HepG2 (cell line): ENCODE results near the gene CSE1L. TPM values are rescaled to one million over a fixed set of nuclear protein-coding genes. Genes with fewer than 3 reads are reported as not detected.

Source experiments
- ATAC-seq: fragments of 200-7000 bp; cut with Tn5 transposase; 3 replicates; pipeline ENCODE4 v1.9.1; 2020; ENCODE audit warnings: mild to moderate bottlenecking, moderate library complexity
- BruUV-seq: library from RNA; stranded (reverse); fragments of 400-500 nt; replicated peaks from 2 replicates; lab custom pipeline; 2021; lab: Mats Ljungman, UMichigan
- CTCF ChIA-PET: fragments of 300-600 bp; formaldehyde crosslinking; extraction: SDS; loops from one replicate; lab custom pipeline; 2021; ENCODE audit warnings: low total read pairs, inconsistent platforms, low intra/inter-chr PET ratio; lab: Yijun Ruan, JAX
- POLR2A ChIA-PET: fragments of 350-600 bp; sonication (Branson Sonifier 250); formaldehyde crosslinking; loops from one replicate; lab custom pipeline; 2020; ENCODE audit warnings: antibody characterized with exemption, inconsistent platforms; lab: Yijun Ruan, JAX
- DNase-seq: peaks from one replicate; pipeline ENCODE4 v3.0.0-alpha.2; 2015; ENCODE audit warnings: low spot score
- FAIRE-seq: peaks from 3 replicates; lab custom pipeline; 2011; peaks lifted over from hg19 to GRCh38; lab: Jason Lieb, UNC
- H2AFZ ChIP-seq: one replicate; pipeline ENCODE4 v1.6.1; 2011; ENCODE audit warnings: low read length, inconsistent platforms
- H3K27ac ChIP-seq: fragments of 300-600 bp; 3 replicates; pipeline ENCODE4 v1.8.0; 2011; ENCODE audit warnings: mixed run types, mild to moderate bottlenecking, mixed read lengths, low read length, inconsistent platforms; ENCODE audit not compliant: insufficient read depth; ENCODE audit errors: extremely low read length
- H3K27me3 ChIP-seq, 2 experiments: fragments of 200-600 bp in 1 of 2; 2 replicates in 1 of 2; 3 replicates in 1 of 2; pipeline versions ENCODE4 v1.6.0 to v1.8.0; 2011; ENCODE audit warnings: low read length in 2 of 2, mild to moderate bottlenecking in 2 of 2, moderate library complexity in 2 of 2, inconsistent platforms in 1 of 2; ENCODE audit not compliant: insufficient read depth in 2 of 2, control insufficient read depth in 1 of 2
- H3K36me3 ChIP-seq, 2 experiments: fragments of 200-600 bp in 1 of 2; replicated peaks in 1 of 2; 2 replicates in 1 of 2; 3 replicates in 1 of 2; pipeline versions ENCODE4 v1.5.1 to v1.8.0; 2011; ENCODE audit warnings: low read length in 2 of 2, inconsistent platforms in 1 of 2; ENCODE audit not compliant: insufficient read depth in 2 of 2, control insufficient read depth in 1 of 2
- H3K4me1 ChIP-seq: 2 replicates; pipeline ENCODE4 v1.5.1; 2012; ENCODE audit warnings: low read length, inconsistent platforms; ENCODE audit not compliant: insufficient read depth
- H3K4me2 ChIP-seq: 2 replicates; pipeline ENCODE4 v1.6.0; 2011; ENCODE audit warnings: low read depth, low read length, inconsistent platforms
- H3K4me3 ChIP-seq, 3 experiments: fragments of 200-600 bp in 1 of 3; sonication (generic), shearing (Covaris generic) in 1 of 3; replicated peaks in 1 of 3; 2 replicates each; pipeline ENCODE4 v1.5.1; 2011 to 2016; ENCODE audit warnings: low read length in 3 of 3, inconsistent platforms in 2 of 3, low read depth in 2 of 3, mild to moderate bottlenecking in 2 of 3, control low read depth in 1 of 3, mixed read lengths in 1 of 3; ENCODE audit not compliant: insufficient read depth in 1 of 3
- H3K79me2 ChIP-seq: one replicate; pipeline ENCODE4 v1.6.1; 2011; ENCODE audit warnings: low read length, inconsistent platforms; ENCODE audit not compliant: insufficient read depth
- H3K9ac ChIP-seq: 2 replicates; pipeline ENCODE4 v1.6.0; 2011; ENCODE audit warnings: mild to moderate bottlenecking, low read depth, low read length, inconsistent platforms; ENCODE audit not compliant: insufficient read depth
- H3K9me3 ChIP-seq: 2 replicates; pipeline ENCODE4 v1.5.1; 2012; ENCODE audit warnings: mild to moderate bottlenecking, low read length
- H4K20me1 ChIP-seq: 2 replicates; pipeline ENCODE4 v1.6.0; 2011; ENCODE audit warnings: inconsistent platforms, mild to moderate bottlenecking, low read length, moderate library complexity; ENCODE audit not compliant: insufficient read depth
- ARHGAP35 ChIP-seq: sonication (generic); formaldehyde crosslinking; IDR thresholded peaks from 2 replicates; pipeline ENCODE4 v1.9.0; 2022; ENCODE audit warnings: mild to moderate bottlenecking, inconsistent platforms, moderate library complexity, missing genetic modification reagents, borderline replicate concordance
- CEBPG ChIP-seq: IDR thresholded peaks from 2 replicates; pipeline ENCODE4 v1.6.1; 2016
- CHD2 ChIP-seq: IDR thresholded peaks from 2 replicates; pipeline ENCODE4 v1.6.1; 2011; ENCODE audit warnings: low read depth, low read length, improper control_type of control experiment
- FOXA3 ChIP-seq: IDR thresholded peaks from 2 replicates; pipeline ENCODE4 v1.6.1; 2016; ENCODE audit warnings: missing genetic modification reagents, missing compliant biosample characterization
- FOXJ3 ChIP-seq: sonication (generic); formaldehyde crosslinking; IDR thresholded peaks from 2 replicates; pipeline ENCODE4 v1.4.0; 2020; ENCODE audit warnings: missing genetic modification reagents, mild to moderate bottlenecking, borderline replicate concordance
- IRF2 ChIP-seq: IDR thresholded peaks from 2 replicates; pipeline ENCODE4 v1.6.1; 2018; ENCODE audit warnings: missing genetic modification reagents, missing compliant biosample characterization
- KDM1A ChIP-seq: IDR thresholded peaks from 2 replicates; pipeline ENCODE4 v1.6.1; 2016; ENCODE audit warnings: missing compliant biosample characterization
- KDM5B ChIP-seq: sonication (generic); formaldehyde crosslinking; IDR thresholded peaks from 2 replicates; pipeline ENCODE4 v1.4.0; 2020; ENCODE audit warnings: missing genetic modification reagents, mild to moderate bottlenecking, borderline replicate concordance
- KLF13 ChIP-seq: sonication (generic); formaldehyde crosslinking; IDR thresholded peaks from 2 replicates; pipeline ENCODE4 v1.4.0; 2020; ENCODE audit warnings: mild to moderate bottlenecking, missing genetic modification reagents
- MIER2 ChIP-seq: IDR thresholded peaks from 2 replicates; pipeline ENCODE4 v1.6.1; 2016; ENCODE audit warnings: missing biosample characterization, missing genetic modification reagents
- RARG ChIP-seq: sonication (generic); formaldehyde crosslinking; IDR thresholded peaks from 2 replicates; pipeline ENCODE4 v1.4.0; 2020; ENCODE audit warnings: low read depth, mild to moderate bottlenecking, missing genetic modification reagents
- RBM22 ChIP-seq: fragments of 200-400 bp; formaldehyde crosslinking; optimal IDR thresholded peaks from 2 replicates; pipeline ENCODE3; 2017; ENCODE audit warnings: mild to moderate bottlenecking, low read length, moderate library complexity
- SCMH1 ChIP-seq: sonication (generic); formaldehyde crosslinking; IDR thresholded peaks from 2 replicates; pipeline ENCODE4 v1.9.0; 2021; ENCODE audit warnings: missing genetic modification reagents, mild to moderate bottlenecking, borderline replicate concordance
- TP53 ChIP-seq: sonication (generic); formaldehyde crosslinking; conservative IDR thresholded peaks from 2 replicates; pipeline ENCODE4 v1.4.0; 2020; ENCODE audit warnings: missing genetic modification reagents
- XRCC5 ChIP-seq: fragments of 200-400 bp; formaldehyde crosslinking; optimal IDR thresholded peaks from 2 replicates; pipeline ENCODE3; 2017; ENCODE audit warnings: mild to moderate bottlenecking, low read length
- ZFP1 ChIP-seq: IDR thresholded peaks from 2 replicates; pipeline ENCODE4 v1.6.1; 2016
- ZFP82 ChIP-seq: sonication (generic); formaldehyde crosslinking; IDR thresholded peaks from 2 replicates; pipeline ENCODE4 v1.5.1; 2020; ENCODE audit warnings: mild to moderate bottlenecking, missing genetic modification reagents, borderline replicate concordance
- ZMYM3 ChIP-seq: sonication (generic); formaldehyde crosslinking; IDR thresholded peaks from 2 replicates; pipeline ENCODE4 v1.5.1; 2020; ENCODE audit warnings: mild to moderate bottlenecking, missing genetic modification reagents
- ZNF12 ChIP-seq: sonication (generic); formaldehyde crosslinking; IDR thresholded peaks from 2 replicates; pipeline ENCODE4 v1.5.0; 2020; ENCODE audit warnings: missing genetic modification reagents
- ZNF121 ChIP-seq: sonication (generic); formaldehyde crosslinking; IDR thresholded peaks from 2 replicates; pipeline ENCODE4 v1.5.0; 2020; ENCODE audit warnings: mild to moderate bottlenecking, missing genetic modification reagents
- ZNF263 ChIP-seq: sonication (generic); formaldehyde crosslinking; IDR thresholded peaks from 2 replicates; pipeline ENCODE4 v1.4.0; 2020; ENCODE audit warnings: missing genetic modification reagents
- ZNF331 ChIP-seq: sonication (generic); formaldehyde crosslinking; IDR thresholded peaks from 2 replicates; pipeline ENCODE4 v1.4.0; 2020; ENCODE audit warnings: missing genetic modification reagents
- in situ Hi-C: cut with HindIII; loops from 2 replicates; pipeline ENCODE4 v1.10.0; 2017; ENCODE audit warnings: low pct_unique_long_range_greater_than_20kb; ENCODE audit not compliant: extremely low pct_ligation_motif_present
- intact Hi-C: fragments of 100-400 bp; cut with micrococcal nuclease; formaldehyde crosslinking; loops from one replicate; pipeline ENCODE4 v1.10.0; 2022; ENCODE audit not compliant: unreplicated experiment
- polyA plus RNA-seq, 8 experiments: library from polyadenylated mRNA; depleted of rRNA in 3 of 8; stranded (reverse) in 7 of 8; unstranded in 1 of 8; fragments of >200 nt; fragmentation: Illumina TruSeq in 4 of 8; extraction: Trizol in 4 of 8; gene quantifications; 2 replicates each; pipeline versions ENCODE4 v1.2.1 to v1.2.3, GENCODE V29; 2011 to 2016; ENCODE audit warnings: low read depth in 4 of 8, missing spikeins in 1 of 8, mixed read lengths in 1 of 8; ENCODE audit not compliant: insufficient read depth in 1 of 8
- total RNA-seq, 5 experiments: library from RNA; depleted of rRNA; stranded (reverse); fragments of >200 nt; fragmentation: Illumina TruSeq; extraction: Trizol; gene quantifications; 2 replicates each; pipeline ENCODE4 v1.2.3, GENCODE V29; 2016; ENCODE audit warnings: low read depth in 1 of 5
- TF ChIP-seq, protein P1 (sequence below): IDR thresholded peaks from 2 replicates; pipeline ENCODE4 v1.6.1; 2016; ENCODE audit warnings: control low read depth
- TF ChIP-seq, protein P2 (sequence below): sonication (generic); formaldehyde crosslinking; IDR thresholded peaks from 2 replicates; pipeline ENCODE4 v1.4.0; 2020; ENCODE audit warnings: missing genetic modification reagents; ENCODE audit errors: not compliant biosample characterization

Gene CSE1L
- total and polyA plus RNA-seq, 2 of the 13 experiments (the other 11 are each of a cell fraction or from before 2014, with no cell fraction given): 56.9 to 258 TPM

DNA sequence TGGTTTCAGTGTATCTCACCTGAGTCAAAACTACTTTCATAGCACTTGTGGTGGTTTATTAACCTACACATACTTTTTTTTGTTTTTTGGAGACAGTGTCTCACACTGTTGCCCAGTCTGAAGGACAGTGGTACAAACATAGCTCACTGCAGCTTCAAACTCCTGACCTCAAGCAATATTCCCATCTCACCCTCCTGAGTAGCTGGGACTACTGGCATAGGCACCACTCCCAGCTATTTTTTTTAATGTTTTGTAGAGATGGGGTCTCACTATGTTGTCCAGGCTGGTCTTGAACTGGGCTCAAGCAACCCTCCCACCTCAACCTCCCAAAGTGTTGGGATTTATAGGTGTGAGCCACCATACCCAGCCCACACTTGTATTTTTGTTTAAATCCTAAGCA lies 92.3 kb downstream of the CSE1L start:
- Histone ChIP-seq H3K4me2 (no peak overlapping the region), H3K9ac (no peak overlapping the region), H3K4me3 (no peak overlapping the region), H2AFZ (no peak overlapping the region), H3K9me3 (no peaks in the 10 kb centered on the region), H3K27me3 (no peaks in the 10 kb centered on the region), H3K79me2 (peaks cover 39% of the 10 kb centered on the region), H3K27ac (no peak overlapping the region), H3K36me3 (peaks cover 23 to 54% of the 10 kb centered on the region in 2 experiments), H3K4me1 (peaks cover 13% of the 10 kb centered on the region; the same call in 1 of the 2 replicates), H4K20me1 (peaks cover 18% of the 10 kb centered on the region; the same call in 1 of the 2 replicates)
- in situ Hi-C loops (no loop called here), intact Hi-C loops (no loop called here)
- ChIA-PET CTCF (no interaction called here), POLR2A (interaction anchor here (1.3 to 1.7 kb wide), 2 partner anchors 47 to 81 kb away, joined by 3 to 5 read pairs; partner anchors contain the start of gene DDX27)
- ATAC-seq (no peak), FAIRE-seq (no peak), DNase-seq (no peak)
- TF ChIP-seq CEBPG (CRISPR knock-in tag): no peak
- TF ChIP-seq SCMH1 (CRISPR knock-in tag): no peak
- TF ChIP-seq TP53 (CRISPR knock-in tag): no peak
- peak; percentile 95 for TF ChIP-seq ZNF121
- no peak for TF ChIP-seq XRCC5
- TF ChIP-seq ZNF12 (CRISPR knock-in tag): no peak
- TF ChIP-seq KDM1A (CRISPR knock-in tag): no peak
- no peak for TF ChIP-seq ZNF263 (CRISPR knock-in tag)
- TF ChIP-seq RBM22: peak; percentile 62
- 0 out of 2 replicates have a peak, but pooled peaks have one; percentile 36 for TF ChIP-seq ZFP82
- TF ChIP-seq ZNF331 (CRISPR knock-in tag): no peak
- no peak for TF ChIP-seq ARHGAP35 (CRISPR knock-in tag)
- no peak for TF ChIP-seq KDM5B (CRISPR knock-in tag)
- TF ChIP-seq CHD2: no peak
- TF ChIP-seq FOXJ3 (CRISPR knock-in tag): no peak
- TF ChIP-seq KLF13: no peak
- 0 out of 2 replicates have a peak, but pooled peaks have one; percentile 23 for TF ChIP-seq ZMYM3 (CRISPR knock-in tag)
- no peak for TF ChIP-seq MIER2 (CRISPR knock-in tag)
- TF ChIP-seq FOXA3 (CRISPR knock-in tag): no peak
- TF ChIP-seq, protein P1, sequence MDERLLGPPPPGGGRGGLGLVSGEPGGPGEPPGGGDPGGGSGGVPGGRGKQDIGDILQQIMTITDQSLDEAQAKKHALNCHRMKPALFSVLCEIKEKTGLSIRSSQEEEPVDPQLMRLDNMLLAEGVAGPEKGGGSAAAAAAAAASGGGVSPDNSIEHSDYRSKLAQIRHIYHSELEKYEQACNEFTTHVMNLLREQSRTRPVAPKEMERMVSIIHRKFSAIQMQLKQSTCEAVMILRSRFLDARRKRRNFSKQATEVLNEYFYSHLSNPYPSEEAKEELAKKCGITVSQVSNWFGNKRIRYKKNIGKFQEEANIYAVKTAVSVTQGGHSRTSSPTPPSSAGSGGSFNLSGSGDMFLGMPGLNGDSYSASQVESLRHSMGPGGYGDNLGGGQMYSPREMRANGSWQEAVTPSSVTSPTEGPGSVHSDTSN: no peak
- TF ChIP-seq IRF2 (CRISPR knock-in tag): no peak
- TF ChIP-seq, protein P2, sequence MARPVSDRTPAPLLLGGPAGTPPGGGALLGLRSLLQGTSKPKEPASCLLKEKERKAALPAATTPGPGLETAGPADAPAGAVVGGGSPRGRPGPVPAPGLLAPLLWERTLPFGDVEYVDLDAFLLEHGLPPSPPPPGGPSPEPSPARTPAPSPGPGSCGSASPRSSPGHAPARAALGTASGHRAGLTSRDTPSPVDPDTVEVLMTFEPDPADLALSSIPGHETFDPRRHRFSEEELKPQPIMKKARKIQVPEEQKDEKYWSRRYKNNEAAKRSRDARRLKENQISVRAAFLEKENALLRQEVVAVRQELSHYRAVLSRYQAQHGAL (CRISPR knock-in tag): no peak
- TF ChIP-seq RARG (CRISPR knock-in tag): no peak
- TF ChIP-seq ZFP1 (CRISPR knock-in tag): no peak
- no TSS peak for BruUV-seq
